Mucosa of rectum (tissue), 2 donors: ENCODE measurements around the gene ZNF821.
A peak's percentile ranks its signal among the peaks of the same experiment; 100 is the strongest.
"Not testable (repeated sequence)": the region's sequence is repeated elsewhere in the genome, so short reads cannot be mapped to it uniquely, and the experiment has no call there.

Experiments
- H3K27ac ChIP-seq, 2 donors: one replicate each; pipeline ENCODE4 v1.7.0; 2013; ENCODE audit warnings: inconsistent platforms in 2 of 2, low read depth in 2 of 2, low read length in 2 of 2
- H3K27me3 ChIP-seq, 2 donors: one replicate each; pipeline ENCODE4 v1.7.0; 2013; ENCODE audit warnings: low read length in 2 of 2; ENCODE audit not compliant: control insufficient read depth in 2 of 2, insufficient read depth in 2 of 2
- H3K36me3 ChIP-seq, 2 donors: one replicate each; pipeline ENCODE4 v1.7.0; 2013; ENCODE audit warnings: low read length in 2 of 2; ENCODE audit not compliant: control insufficient read depth in 2 of 2, insufficient read depth in 2 of 2
- H3K4me1 ChIP-seq, 2 donors: one replicate each; pipeline ENCODE4 v1.7.0; 2013; ENCODE audit warnings: low read length in 2 of 2, mild to moderate bottlenecking in 1 of 2; ENCODE audit not compliant: control insufficient read depth in 2 of 2, insufficient read depth in 2 of 2
- H3K4me3 ChIP-seq, 2 donors: one replicate each; pipeline ENCODE4 v1.7.0; 2013; ENCODE audit warnings: low read length in 2 of 2
- H3K9ac ChIP-seq, 2 donors: one replicate each; pipeline ENCODE4 v1.7.0; 2013; ENCODE audit warnings: low read length in 2 of 2, low read depth in 1 of 2, mild to moderate bottlenecking in 1 of 2
- H3K9me3 ChIP-seq, 2 donors: one replicate each; pipeline ENCODE4 v1.7.0; 2013; ENCODE audit warnings: low read length in 2 of 2; ENCODE audit not compliant: control insufficient read depth in 2 of 2
- donor health status: healthy.
- donor health status: Normal muscosa, but diverticular disease.

Gene ZNF821

GRCh38 chr16:71848622-71849021 lies 35.4 kb downstream of the ZNF821 start:
- Histone ChIP-seq H3K9ac (no peak overlapping the region), H3K36me3 (peaks cover 38 to 45% of the 10 kb centered on the region in 2 donors), H3K27me3 (no peaks in the 10 kb centered on the region), H3K4me3 (no peak overlapping the region), H3K9me3 (no peaks in the 10 kb centered on the region), H3K27ac (no peak overlapping the region), H3K4me1 (peaks cover 8 to 12% of the 10 kb centered on the region in 2 donors)

- H3K9ac ChIP-seq = peak overlapping the region; percentile 92 to 96
- peak overlapping the region; percentile 78 to 95 for H3K4me3 ChIP-seq
- H3K9me3 ChIP-seq = no peaks in the 10 kb centered on the region
- no peaks in the 10 kb centered on the region for H3K27me3 ChIP-seq
- no peak overlapping the region for H3K27ac ChIP-seq
- H3K4me1 ChIP-seq = peaks cover 8% of the 10 kb centered on the region in 2 donors
- peaks cover 32 to 34% of the 10 kb centered on the region in 2 donors for H3K36me3 ChIP-seq
Observed at GRCh38 chr16:71847096-71847495, 36.9 kb downstream of the ZNF821 start.

GRCh38 chr16:71846431-71846830 lies 37.6 kb downstream of the ZNF821 start:
- H3K4me1 ChIP-seq = peaks cover 8% of the 10 kb centered on the region in 2 donors
- peaks cover 26 to 28% of the 10 kb centered on the region in 2 donors for H3K36me3 ChIP-seq
- peak overlapping the region; percentile 70 to 86 for H3K27ac ChIP-seq
- H3K9me3 ChIP-seq = no peaks in the 10 kb centered on the region
- H3K4me3 ChIP-seq = peak overlapping the region; percentile 78 to 95
- peak overlapping the region; percentile 92 to 96 for H3K9ac ChIP-seq
- no peaks in the 10 kb centered on the region for H3K27me3 ChIP-seq

GRCh38 chr16:71845639-71846430 lies 38.1 kb downstream of the ZNF821 start, which contains the start of gene ATXN1L:
Gene ATXN1L (plus strand): TSS chr16:71845976. CDS start chr16:71849741, 3,765 bp downstream.
- H3K9ac ChIP-seq = peak within 1 kb of the TSS; percentile 92 to 96
- H3K4me3 ChIP-seq = peak within 1 kb of the TSS; percentile 78 to 95
- no peaks in the 10 kb centered on the region for H3K27me3 ChIP-seq
- peak within 1 kb of the TSS; percentile 70 to 86 for H3K27ac ChIP-seq
- H3K9me3 ChIP-seq = no peaks in the 10 kb centered on the region
- peaks cover 8% of the 10 kb centered on the region in 2 donors for H3K4me1 ChIP-seq
- H3K36me3 ChIP-seq = peaks cover 20 to 22% of the 10 kb centered on the region in 2 donors

- H3K9ac ChIP-seq = no peak overlapping the region
- peaks cover 1 to 5% of the 10 kb centered on the region in 2 donors for H3K36me3 ChIP-seq
- peak overlapping the region in 1 of 2 donors; percentile 29 for H3K27ac ChIP-seq
- H3K9me3 ChIP-seq = no peaks in the 10 kb centered on the region
- no peak overlapping the region for H3K4me3 ChIP-seq
- peaks cover 8% of the 10 kb centered on the region in 2 donors for H3K4me1 ChIP-seq
- no peaks in the 10 kb centered on the region for H3K27me3 ChIP-seq
Observed at GRCh38 chr16:71843572-71843971, 40.4 kb downstream of the ZNF821 start.

- no peak overlapping the region for H3K9ac ChIP-seq
- H3K27me3 ChIP-seq = no peaks in the 10 kb centered on the region
- no peaks in the 10 kb centered on the region for H3K36me3 ChIP-seq
- H3K27ac ChIP-seq = no peak overlapping the region
- no peak overlapping the region for H3K4me3 ChIP-seq
- no peaks in the 10 kb centered on the region for H3K9me3 ChIP-seq
- no peaks in the 10 kb centered on the region for H3K4me1 ChIP-seq
Observed at GRCh38 chr16:71840052-71840451, 43.9 kb downstream of the ZNF821 start.

GRCh38 chr16:71837150-71837549 lies 46.8 kb downstream of the ZNF821 start:
- Histone ChIP-seq H3K36me3 (no peaks in the 10 kb centered on the region), H3K27me3 (no peaks in the 10 kb centered on the region), H3K4me3 (no peak overlapping the region), H3K9me3 (no peaks in the 10 kb centered on the region), H3K4me1 (no peaks in the 10 kb centered on the region), H3K27ac (no peak overlapping the region), H3K9ac (no peak overlapping the region)

GRCh38 chr16:71834291-71834690 lies 49.7 kb downstream of the ZNF821 start:
- Histone ChIP-seq H3K4me1 (no peaks in the 10 kb centered on the region), H3K9ac (no peak overlapping the region), H3K4me3 (no peak overlapping the region), H3K9me3 (no peaks in the 10 kb centered on the region), H3K27ac (no peak overlapping the region), H3K36me3 (no peaks in the 10 kb centered on the region), H3K27me3 (no peaks in the 10 kb centered on the region)

- not testable (repeated sequence) for H3K9ac ChIP-seq, H3K36me3 ChIP-seq, H3K4me3 ChIP-seq, H3K27ac ChIP-seq, H3K4me1 ChIP-seq, H3K9me3 ChIP-seq, H3K27me3 ChIP-seq
Observed at GRCh38 chr16:71832112-71832511, 51.9 kb downstream of the ZNF821 start.

GRCh38 chr16:71831698-71832097 lies 52.3 kb downstream of the ZNF821 start:
- not testable (repeated sequence) for H3K27ac ChIP-seq, H3K4me1 ChIP-seq, H3K9me3 ChIP-seq, H3K9ac ChIP-seq, H3K36me3 ChIP-seq, H3K27me3 ChIP-seq, H3K4me3 ChIP-seq
